GM21381 (cell line): Measurements from ENCODE around the gene AQP3.
"Not testable (repeated sequence)": the region's sequence is repeated elsewhere in the genome, so short reads cannot be mapped to it uniquely, and the experiment has no call there.

Experiments used
- ATAC-seq: cut with Tn5 transposase; IDR thresholded peaks from one replicate; pipeline ENCODE4 v1.9.1; 2021; ENCODE audit warnings: mild to moderate bottlenecking, moderate library complexity; ENCODE audit not compliant: unreplicated experiment

The AQP3 gene

GRCh38 chr9:33418090-33418489 is 29.3 kb downstream of the AQP3 start:
- ATAC-seq: no peak

GRCh38 chr9:33416996-33417395 is 30.4 kb downstream of the AQP3 start:
- no peak for ATAC-seq

GRCh38 chr9:33415501-33416038 is 31.8 kb downstream of the AQP3 start:
- ATAC-seq: no peak

- ATAC-seq: no peak
These were observed 32.4 kb downstream of the AQP3 start for GRCh38 chr9:33414889-33415500.

- ATAC-seq: no peak
These were observed 33.1 kb downstream of the AQP3 start for GRCh38 chr9:33414268-33414667.

- no peak for ATAC-seq
These were observed 39.3 kb downstream of the AQP3 start for GRCh38 chr9:33408087-33408486.

GRCh38 chr9:33407061-33407460 is 40.3 kb downstream of the AQP3 start:
- no peak for ATAC-seq

- ATAC-seq: no peak
These were observed 42.5 kb downstream of the AQP3 start for GRCh38 chr9:33404788-33405362.

GRCh38 chr9:33403941-33404787 is 43.2 kb downstream of the AQP3 start:
- ATAC-seq: no peak

GRCh38 chr9:33402371-33402770 is 45.0 kb downstream of the AQP3 start, which contains the start of gene AQP7:
AQP7 (minus strand) TSS chr9:33402568; CDS start chr9:33401262, 1,306 bp downstream.
- ATAC-seq: not testable (repeated sequence)

- ATAC-seq: not testable (repeated sequence)
These were observed 45.6 kb downstream of the AQP3 start for GRCh38 chr9:33401809-33402208.

- not testable (repeated sequence) for ATAC-seq
These were observed 48.3 kb downstream of the AQP3 start for GRCh38 chr9:33399047-33399446.

- ATAC-seq: not testable (repeated sequence)
These were observed 49.6 kb downstream of the AQP3 start for GRCh38 chr9:33397801-33398200.

GRCh38 chr9:33395159-33395879 is 52.1 kb downstream of the AQP3 start:
- ATAC-seq: not testable (repeated sequence)

- not testable (repeated sequence) for ATAC-seq
These were observed 53.4 kb downstream of the AQP3 start for GRCh38 chr9:33393986-33394385.

GRCh38 chr9:33393581-33393980 is 53.8 kb downstream of the AQP3 start:
- no peak for ATAC-seq

GRCh38 chr9:33392591-33393021 is 54.8 kb downstream of the AQP3 start:
- ATAC-seq: not testable (repeated sequence)
